Stimulated activated memory B cell treated with anti-CD40 and anti-IgM and Interleukin-4, amounts not matched to agents 10 μg/mL and 1 μg/mL and 100 μg/mL, for 72 hours (primary cell): ENCODE results near the gene SFXN3.

Source experiments
- ATAC-seq: fragments of 150-1000 bp; cut with Tn5 transposase; 2 replicates; pipeline ENCODE4 v1.10.0; 2021
- H3K27ac Mint-ChIP-seq: one replicate; pipeline ENCODE4 v1.8.0; 2022; ENCODE audit warnings: mild to moderate bottlenecking, mixed read lengths
- H3K27me3 Mint-ChIP-seq: one replicate; pipeline ENCODE4 v1.8.0; 2022; ENCODE audit warnings: mixed read lengths
- H3K36me3 Mint-ChIP-seq: one replicate; pipeline ENCODE4 v1.8.0; 2022; ENCODE audit warnings: mixed read lengths
- H3K4me1 Mint-ChIP-seq: one replicate; pipeline ENCODE4 v1.8.0; 2022; ENCODE audit warnings: mixed read lengths
- H3K4me3 Mint-ChIP-seq: one replicate; pipeline ENCODE4 v1.8.0; 2022; ENCODE audit warnings: mild to moderate bottlenecking, moderate library complexity, mixed read lengths
- H3K9me3 Mint-ChIP-seq: one replicate; pipeline ENCODE4 v1.8.0; 2022; ENCODE audit warnings: mixed read lengths

Gene SFXN3

DNA sequence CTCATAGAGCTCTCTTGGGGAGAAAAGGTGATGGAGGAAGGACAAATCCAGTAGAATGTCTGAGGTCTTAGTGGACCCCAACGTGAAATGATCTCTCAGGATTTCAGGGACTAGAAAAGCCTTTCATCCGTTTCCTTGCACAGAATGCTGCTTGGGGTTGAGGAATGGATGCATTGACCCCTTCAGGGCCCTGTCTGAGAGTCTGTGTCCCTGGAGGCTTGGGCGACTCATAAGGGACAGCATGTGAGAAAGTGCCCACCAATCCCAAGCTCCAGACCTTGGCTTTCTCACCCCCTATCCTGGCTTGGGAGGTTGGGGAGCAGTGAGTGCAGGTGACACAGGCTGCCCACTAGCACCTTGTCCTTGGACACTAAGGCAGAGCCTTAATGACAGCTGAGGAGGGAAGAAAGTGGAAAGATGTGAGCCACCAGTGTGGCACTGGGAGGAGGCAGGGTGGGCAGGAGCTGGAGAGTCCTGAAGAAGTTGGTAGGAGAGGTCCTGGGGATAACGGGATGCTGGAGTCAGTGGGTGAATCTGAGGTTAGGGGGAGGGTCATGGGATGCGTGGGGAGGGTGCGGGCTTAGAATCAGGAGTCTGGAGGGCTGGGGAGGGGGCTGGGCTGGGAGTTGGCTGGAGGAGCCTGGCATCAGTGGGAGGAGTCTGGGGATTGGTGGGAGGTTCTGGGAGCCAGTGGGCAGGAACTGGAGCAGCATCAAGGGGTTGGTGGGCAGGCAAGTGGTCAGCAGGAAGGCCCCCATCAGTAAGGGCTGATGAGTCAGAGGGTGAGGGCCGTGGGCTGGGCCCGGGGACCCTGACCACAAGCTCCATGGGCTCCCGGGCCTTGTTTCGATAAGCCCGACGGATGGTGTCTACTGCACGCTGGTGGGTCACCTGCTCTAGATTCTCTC lies 22.9 kb upstream of the SFXN3 start:
- H3K9me3 Mint-ChIP-seq = no peaks in the 10 kb centered on the region
- H3K27me3 Mint-ChIP-seq = no peaks in the 10 kb centered on the region
- no peak overlapping the region for H3K4me3 Mint-ChIP-seq
- ATAC-seq = no peak
- H3K36me3 Mint-ChIP-seq = no peaks in the 10 kb centered on the region
- H3K4me1 Mint-ChIP-seq = peaks cover 7% of the 10 kb centered on the region
- no peak overlapping the region for H3K27ac Mint-ChIP-seq

DNA sequence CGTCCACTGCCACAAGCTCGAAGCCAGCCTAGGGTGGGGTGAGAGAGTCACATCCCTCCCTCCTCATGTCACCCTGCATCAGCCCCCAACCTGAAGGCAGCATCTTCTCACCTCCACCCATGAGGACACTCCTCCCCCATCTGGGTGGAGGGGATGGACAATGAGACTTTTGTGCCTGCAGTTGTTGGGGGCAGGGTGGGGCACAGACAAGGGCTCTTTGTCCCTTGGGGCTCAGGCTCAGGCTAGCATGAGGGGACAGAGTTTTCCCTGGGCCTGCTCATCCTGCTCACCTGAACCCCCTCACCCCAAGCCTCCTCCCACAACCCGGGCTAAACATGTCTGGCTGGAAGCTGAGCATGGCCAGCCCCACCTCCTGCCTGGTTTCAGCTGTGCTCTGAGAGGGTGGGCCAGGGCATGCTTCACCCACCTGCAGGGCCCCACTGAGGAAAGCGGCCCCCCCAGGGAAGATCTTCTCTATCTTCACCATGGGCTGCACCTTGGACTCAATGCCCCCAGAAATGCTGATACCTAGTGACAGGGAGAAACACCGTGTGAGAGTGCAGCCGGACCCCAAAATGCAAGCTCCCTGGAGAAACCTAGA lies 22.1 kb upstream of the SFXN3 start:
- no peaks in the 10 kb centered on the region for H3K27me3 Mint-ChIP-seq
- peaks cover 12% of the 10 kb centered on the region for H3K4me1 Mint-ChIP-seq
- no peaks in the 10 kb centered on the region for H3K36me3 Mint-ChIP-seq
- H3K27ac Mint-ChIP-seq = no peak overlapping the region
- H3K9me3 Mint-ChIP-seq = no peaks in the 10 kb centered on the region
- no peak for ATAC-seq
- H3K4me3 Mint-ChIP-seq = no peak overlapping the region

DNA sequence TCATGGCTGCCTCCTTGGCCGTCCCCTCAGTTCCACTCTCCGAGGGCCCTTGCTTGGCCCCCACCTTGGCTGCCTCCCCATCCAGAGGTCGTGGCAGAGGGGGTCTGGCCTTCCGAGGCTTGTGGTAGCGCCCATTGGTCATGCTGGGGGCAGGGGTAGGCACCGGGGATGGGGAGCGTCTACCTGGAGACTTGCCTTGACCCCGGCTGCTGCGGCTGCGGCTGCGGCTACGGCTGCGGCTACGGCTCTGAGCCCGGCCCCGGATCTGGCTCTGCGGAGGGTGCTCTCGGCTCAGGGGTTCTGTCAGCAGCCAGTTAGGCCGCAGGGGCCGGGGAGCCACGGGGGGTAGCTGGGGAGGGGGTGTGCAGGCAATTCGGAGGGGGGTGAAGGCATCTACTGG lies 20.7 kb upstream of the SFXN3 start:
- Mint-ChIP-seq H3K4me3 (no peak overlapping the region), H3K27ac (no peak overlapping the region), H3K36me3 (no peaks in the 10 kb centered on the region), H3K27me3 (peaks cover 13% of the 10 kb centered on the region), H3K4me1 (peaks cover 21% of the 10 kb centered on the region), H3K9me3 (no peaks in the 10 kb centered on the region)
- ATAC-seq = no peak

DNA sequence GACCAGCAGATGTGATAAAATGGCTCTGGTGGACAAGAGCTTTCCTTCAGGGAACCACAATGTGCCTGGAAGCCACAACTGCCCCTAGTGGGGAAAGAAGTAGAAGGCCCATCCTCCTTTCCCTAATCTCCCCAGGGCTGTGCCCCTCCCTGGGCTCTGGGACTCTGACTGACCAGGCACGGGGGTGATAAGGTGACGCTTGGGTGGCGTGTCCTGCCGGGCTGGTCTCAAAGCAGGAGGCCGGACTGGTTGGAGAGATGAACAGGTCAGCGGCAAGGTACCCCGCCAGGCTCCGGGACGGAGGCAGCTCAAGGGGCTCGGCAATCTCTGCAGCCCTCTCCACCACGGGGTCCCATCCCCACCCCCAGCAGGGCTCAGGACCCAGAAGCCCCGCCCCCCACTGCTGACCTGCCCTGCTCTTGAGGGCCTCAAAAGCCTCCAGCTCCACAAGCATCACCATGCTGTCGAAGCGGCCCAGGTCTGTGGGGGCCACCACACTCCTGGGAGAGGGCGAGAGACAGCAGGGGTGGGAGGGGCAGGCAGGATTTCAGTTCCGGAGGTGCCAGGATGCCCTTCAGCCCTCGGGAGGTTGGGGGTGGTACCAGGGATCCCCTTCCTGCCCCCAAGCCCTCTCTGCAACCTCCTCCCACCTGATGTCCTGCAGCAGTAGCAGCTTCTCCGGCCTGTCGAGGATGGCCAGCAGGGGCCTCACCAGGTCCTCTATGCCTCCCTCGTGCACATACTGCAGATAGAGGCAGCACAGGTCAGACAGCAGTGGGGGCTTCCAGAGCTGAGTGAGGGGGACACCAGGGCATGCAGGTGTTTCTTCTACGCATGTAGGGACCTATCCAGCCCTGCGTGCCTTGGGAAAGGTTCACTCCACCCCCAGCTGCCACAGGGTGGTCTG lies 19.3 kb upstream of the SFXN3 start:
- Mint-ChIP-seq H3K27me3 (peaks cover 27% of the 10 kb centered on the region), H3K4me3 (no peak overlapping the region), H3K27ac (no peak overlapping the region)

DNA sequence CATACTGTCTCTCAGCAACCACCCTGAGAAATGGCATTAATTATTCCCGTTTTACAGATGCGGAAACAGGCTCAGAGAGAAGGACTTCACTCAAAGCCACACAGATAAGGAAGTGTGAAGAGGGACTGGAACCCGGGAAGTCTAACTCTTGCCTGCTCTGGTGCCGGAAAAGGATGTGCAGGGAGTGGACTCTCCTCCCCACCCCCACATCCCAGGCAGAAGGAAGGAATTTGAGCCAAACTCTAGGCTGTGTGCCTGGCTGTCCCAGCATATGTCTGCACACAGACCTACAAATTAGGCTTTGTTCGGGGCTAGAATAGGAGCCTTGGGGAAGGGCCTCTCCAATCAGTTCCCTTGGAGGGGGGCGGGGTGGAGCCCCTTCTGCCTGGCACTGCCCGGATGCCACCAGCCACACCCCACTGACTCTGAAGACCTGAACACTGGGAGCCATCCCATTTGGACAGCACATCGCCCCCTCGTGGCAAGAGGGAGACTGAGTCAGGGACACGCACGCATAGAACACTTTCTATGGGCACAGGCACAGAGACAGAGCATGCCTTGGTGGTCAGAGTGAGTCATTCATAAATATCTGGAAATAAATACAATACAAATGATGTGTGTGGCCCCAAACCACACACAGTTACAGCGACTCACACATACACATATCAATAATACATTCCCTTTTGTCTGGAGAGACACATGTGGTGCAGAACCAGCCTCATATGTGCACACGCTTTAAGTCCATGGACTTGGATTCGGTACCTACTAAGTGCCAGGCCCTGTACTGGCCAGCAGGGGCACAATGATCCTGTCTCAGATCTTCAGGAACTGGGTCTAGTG lies 18.3 kb upstream of the SFXN3 start:
- Mint-ChIP-seq H3K9me3 (no peaks in the 10 kb centered on the region), H3K4me3 (no peak overlapping the region), H3K4me1 (peaks cover 26% of the 10 kb centered on the region), H3K27ac (no peak overlapping the region), H3K27me3 (peaks cover 37% of the 10 kb centered on the region), H3K36me3 (no peaks in the 10 kb centered on the region)
- ATAC-seq = peak; percentile 86

More for the DNA sequence above, 19.3 kb upstream of the SFXN3 start:
- Mint-ChIP-seq H3K9me3 (no peaks in the 10 kb centered on the region), H3K36me3 (no peaks in the 10 kb centered on the region), H3K4me1 (peaks cover 21% of the 10 kb centered on the region)
- no peak for ATAC-seq

DNA sequence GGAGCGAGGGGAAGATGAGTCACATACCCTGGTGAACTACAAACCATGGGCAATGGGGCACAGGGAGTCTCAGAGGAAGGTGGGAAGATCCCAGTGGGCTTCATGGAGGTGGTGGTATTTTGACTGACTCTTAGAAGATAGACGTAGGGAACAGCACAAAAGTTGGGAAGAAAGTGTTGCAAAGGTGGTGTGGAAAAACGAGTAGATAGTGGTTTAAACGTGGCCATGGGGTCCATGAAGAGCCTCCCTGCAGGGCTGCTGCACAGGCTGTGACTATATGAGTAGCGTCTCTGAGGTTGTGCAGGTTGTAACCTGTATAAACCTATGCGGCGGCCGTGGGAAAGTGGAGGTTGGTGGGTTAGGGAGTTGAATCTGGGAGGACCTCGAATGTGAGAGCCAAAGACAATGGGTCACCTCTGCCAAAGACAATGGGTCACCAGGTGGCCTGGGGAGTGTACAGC lies 17.6 kb upstream of the SFXN3 start:
- no peak overlapping the region for H3K27ac Mint-ChIP-seq
- peaks cover 44% of the 10 kb centered on the region for H3K27me3 Mint-ChIP-seq
- no peak for ATAC-seq
- H3K36me3 Mint-ChIP-seq = no peaks in the 10 kb centered on the region
- H3K9me3 Mint-ChIP-seq = no peaks in the 10 kb centered on the region
- H3K4me3 Mint-ChIP-seq = no peak overlapping the region
- H3K4me1 Mint-ChIP-seq = peaks cover 33% of the 10 kb centered on the region

DNA sequence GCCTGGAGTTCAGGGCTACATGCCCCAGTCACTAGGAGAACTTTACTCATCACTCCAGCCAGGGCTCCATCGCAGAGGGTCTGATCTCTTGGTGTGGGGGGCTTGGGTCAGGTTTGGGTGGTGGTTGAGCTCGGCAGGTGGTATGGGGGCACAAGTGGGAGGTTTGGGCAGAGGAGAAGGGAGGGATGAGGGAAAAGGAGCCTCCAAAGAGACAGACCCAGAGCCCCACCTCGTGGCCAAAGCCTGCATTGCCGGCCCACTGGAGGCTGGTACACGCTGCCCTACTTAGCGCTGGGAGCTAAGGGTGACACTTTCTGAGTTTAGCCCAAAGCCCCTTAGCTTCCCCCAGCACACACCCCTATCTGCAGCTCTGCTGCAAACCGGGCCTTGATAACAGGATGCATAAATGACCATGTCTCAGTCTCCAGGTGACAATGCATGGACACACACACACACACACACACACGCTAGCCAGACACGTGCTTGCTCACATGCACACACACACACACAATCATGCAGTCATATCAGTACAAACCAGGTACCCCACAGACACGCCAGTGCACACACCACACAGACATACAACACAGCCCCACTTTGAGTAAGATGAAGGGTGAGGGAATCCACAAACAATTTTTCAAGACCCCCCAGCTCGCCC lies 16.7 kb upstream of the SFXN3 start:
- H3K4me3 Mint-ChIP-seq = no peak overlapping the region

DNA sequence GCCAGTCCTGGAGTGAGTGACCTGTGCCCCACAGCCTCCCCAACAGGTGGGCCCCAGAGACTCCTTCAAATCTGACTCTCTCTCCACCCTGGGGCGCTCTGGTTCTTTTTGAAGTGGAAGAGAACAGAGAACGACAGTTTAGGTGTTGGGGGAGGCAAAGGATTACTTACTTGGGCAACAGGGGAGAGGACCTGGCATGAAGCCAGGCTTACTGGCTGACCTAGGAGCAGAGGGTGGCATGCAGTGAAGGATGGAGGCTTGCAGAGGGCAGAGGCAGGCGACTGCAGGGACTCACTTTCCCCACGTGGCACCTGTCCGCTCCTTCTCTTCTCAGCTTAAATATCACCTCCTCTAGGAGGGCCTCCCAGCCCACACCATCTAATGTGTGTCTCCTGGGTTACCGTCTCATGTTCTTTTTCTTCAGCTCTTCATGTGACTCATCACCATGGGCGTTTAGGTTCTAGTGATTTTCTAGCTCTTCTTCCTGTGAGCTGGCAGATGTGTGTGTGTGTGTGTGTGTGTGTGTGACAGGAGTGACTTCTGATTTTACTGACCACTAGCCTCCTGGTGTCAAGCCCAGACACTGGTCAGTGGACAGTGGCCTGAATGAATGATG lies 16.0 kb upstream of the SFXN3 start:
- Mint-ChIP-seq H3K4me1 (peaks cover 47% of the 10 kb centered on the region), H3K4me3 (no peak overlapping the region), H3K9me3 (no peaks in the 10 kb centered on the region), H3K27ac (no peak overlapping the region), H3K27me3 (peaks cover 58% of the 10 kb centered on the region), H3K36me3 (no peaks in the 10 kb centered on the region)
- no peak for ATAC-seq

More for the DNA sequence above, 16.7 kb upstream of the SFXN3 start:
- Mint-ChIP-seq H3K27me3 (peaks cover 52% of the 10 kb centered on the region), H3K36me3 (no peaks in the 10 kb centered on the region), H3K27ac (no peak overlapping the region), H3K4me1 (peaks cover 42% of the 10 kb centered on the region), H3K9me3 (no peaks in the 10 kb centered on the region)
- no peak for ATAC-seq

DNA sequence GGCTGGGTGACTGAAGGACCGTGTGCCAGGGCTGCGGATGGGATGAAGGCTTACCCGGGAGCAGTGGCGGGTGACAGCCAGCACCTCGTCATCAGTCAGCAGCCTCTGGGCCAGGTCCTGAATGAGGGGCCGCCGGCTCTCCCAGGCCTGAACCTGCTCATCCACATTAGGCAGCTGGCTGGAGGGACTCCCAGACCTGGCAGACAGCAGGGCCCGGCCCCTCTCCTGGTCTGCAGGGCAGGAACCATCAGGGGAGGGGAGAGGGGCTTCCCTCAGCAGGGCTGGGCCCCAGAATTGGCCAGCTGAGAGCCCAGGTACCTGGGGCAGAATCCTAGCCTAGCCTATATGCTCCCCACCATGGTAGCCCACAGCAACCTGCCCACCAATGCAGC lies 15.5 kb upstream of the SFXN3 start:
- no peak for ATAC-seq
- H3K36me3 Mint-ChIP-seq = no peaks in the 10 kb centered on the region
- no peak overlapping the region for H3K4me3 Mint-ChIP-seq
- H3K27ac Mint-ChIP-seq = no peak overlapping the region
- peaks cover 47% of the 10 kb centered on the region for H3K4me1 Mint-ChIP-seq
- peaks cover 58% of the 10 kb centered on the region for H3K27me3 Mint-ChIP-seq
- no peaks in the 10 kb centered on the region for H3K9me3 Mint-ChIP-seq

DNA sequence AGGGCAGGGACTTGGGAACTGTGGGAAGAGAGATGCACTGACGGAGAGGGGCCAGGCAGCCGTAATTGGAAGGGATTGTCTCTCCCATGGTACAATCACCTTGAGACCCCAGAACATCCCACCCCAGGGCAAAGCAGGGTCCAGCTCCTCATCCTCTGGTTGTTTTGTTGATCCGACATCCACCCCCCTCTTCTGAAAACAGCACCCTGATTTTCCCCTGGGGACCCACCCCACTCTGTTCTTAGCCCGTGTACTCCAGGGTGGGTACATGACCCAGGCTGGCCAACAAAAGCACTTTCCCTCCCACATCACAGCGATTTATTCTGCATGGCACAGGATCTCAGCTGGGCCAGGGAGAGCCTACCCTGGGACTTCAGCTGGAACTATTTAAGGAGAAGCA lies 14.2 kb upstream of the SFXN3 start:
- no peaks in the 10 kb centered on the region for H3K36me3 Mint-ChIP-seq

DNA sequence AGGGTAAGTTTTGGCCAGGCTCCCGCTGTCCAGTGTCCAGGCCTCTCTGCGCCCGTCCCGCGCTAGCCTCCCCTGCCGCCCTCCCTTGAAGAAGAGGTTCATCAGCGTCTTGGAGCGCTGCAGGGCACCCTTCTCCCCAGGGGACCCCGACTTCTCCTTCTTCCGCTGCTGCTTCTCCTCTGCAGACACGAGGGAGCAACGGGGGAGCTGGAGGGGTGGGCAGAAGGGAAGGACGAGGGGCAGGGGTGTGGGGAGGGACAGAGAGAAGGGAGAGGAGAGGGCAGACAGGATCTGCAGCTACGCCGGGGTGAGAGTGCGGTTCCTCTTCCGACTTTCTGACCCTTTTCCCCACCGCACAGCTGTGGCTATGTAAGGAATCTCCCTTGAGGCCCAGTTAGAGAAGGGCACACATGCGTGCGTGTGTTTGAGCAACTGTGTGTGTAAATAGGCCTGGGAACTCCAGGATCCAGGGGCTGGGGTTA lies 12.9 kb upstream of the SFXN3 start:
- ATAC-seq = peak; percentile 66
- peaks cover 40% of the 10 kb centered on the region for H3K4me1 Mint-ChIP-seq
- no peaks in the 10 kb centered on the region for H3K9me3 Mint-ChIP-seq
- H3K27ac Mint-ChIP-seq = peak overlapping the region; percentile 76
- no peaks in the 10 kb centered on the region for H3K36me3 Mint-ChIP-seq
- H3K27me3 Mint-ChIP-seq = peaks cover 58% of the 10 kb centered on the region
- H3K4me3 Mint-ChIP-seq = peak overlapping the region; percentile 52

More for the DNA sequence above, 14.2 kb upstream of the SFXN3 start:
- Mint-ChIP-seq H3K27me3 (peaks cover 58% of the 10 kb centered on the region), H3K27ac (no peak overlapping the region), H3K4me1 (peaks cover 47% of the 10 kb centered on the region), H3K9me3 (no peaks in the 10 kb centered on the region), H3K4me3 (no peak overlapping the region)
- ATAC-seq = no peak

DNA sequence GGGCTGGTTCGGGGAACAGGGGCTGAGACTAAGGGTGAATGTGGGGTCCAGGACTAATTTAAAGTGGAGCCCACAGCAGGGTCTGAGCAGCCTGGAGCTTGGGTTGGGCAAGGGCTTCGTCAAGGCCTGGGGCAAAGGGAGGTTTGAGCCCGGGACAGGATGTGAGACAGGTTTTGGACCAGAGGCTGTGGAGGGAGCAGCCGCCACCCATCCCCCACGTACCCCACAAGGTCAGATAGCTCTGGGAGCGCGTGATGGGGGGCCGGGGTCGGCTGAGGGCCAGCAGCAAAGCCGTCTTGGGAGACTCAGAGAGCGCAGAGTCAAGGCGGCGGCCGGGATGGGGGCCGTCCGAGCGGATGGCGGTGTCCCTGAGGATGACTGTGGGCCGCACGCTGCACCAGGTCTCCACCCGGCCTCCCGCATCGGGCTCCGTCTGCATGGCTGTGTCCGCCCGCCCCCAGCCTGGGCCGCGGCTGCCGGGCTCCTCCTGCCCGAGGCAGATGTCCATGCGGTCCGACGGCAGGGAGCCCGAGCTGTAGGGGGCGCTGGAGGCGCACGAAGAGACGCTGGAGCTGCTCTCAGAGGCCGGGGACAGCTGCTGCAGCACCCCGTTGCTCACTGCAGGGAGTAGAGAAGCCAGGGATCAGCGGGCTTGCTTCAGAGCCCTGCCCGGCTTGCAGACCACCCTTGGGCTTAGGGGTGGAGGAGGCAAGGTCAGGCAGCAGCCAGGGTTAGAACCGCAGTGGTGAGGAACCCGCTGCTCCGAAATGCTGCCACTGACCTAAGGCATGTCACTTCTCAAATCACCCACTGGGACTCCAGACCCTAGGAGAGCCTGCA lies 12.2 kb upstream of the SFXN3 start:
- Mint-ChIP-seq H3K4me1 (peaks cover 36% of the 10 kb centered on the region), H3K27me3 (peaks cover 58% of the 10 kb centered on the region), H3K36me3 (no peaks in the 10 kb centered on the region), H3K9me3 (no peaks in the 10 kb centered on the region), H3K27ac (peak overlapping the region; percentile 76), H3K4me3 (peak overlapping the region; percentile 52)
- ATAC-seq = peak; percentile 75

DNA sequence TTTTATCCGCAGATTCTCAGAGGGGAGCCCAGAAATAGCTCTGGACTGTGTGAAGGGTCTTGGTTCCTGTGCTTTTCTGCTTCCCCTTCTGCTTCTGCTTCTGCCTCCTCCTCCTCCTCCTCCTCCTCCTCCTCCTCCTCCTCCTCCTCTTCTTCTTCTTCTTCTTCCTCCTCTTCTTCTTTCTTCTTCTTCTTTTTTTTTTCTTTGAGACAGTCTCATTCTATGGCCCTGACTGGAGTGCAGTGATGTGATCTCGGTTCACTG lies 11.7 kb upstream of the SFXN3 start:
- ATAC-seq = no peak
- peak overlapping the region; percentile 21 for H3K4me3 Mint-ChIP-seq
- peaks cover 54% of the 10 kb centered on the region for H3K27me3 Mint-ChIP-seq
- peaks cover 30% of the 10 kb centered on the region for H3K4me1 Mint-ChIP-seq
- H3K27ac Mint-ChIP-seq = no peak overlapping the region
- H3K9me3 Mint-ChIP-seq = no peaks in the 10 kb centered on the region
- no peaks in the 10 kb centered on the region for H3K36me3 Mint-ChIP-seq
